Mucosa of stomach (tissue), 1 donor: Measurements from ENCODE around the gene EPS8.

Experiments used
- H3K27me3 ChIP-seq: one replicate; pipeline ENCODE4 v1.7.0; 2013; ENCODE audit warnings: mild to moderate bottlenecking, low read length; ENCODE audit not compliant: control insufficient read depth, insufficient read depth
- H3K36me3 ChIP-seq: one replicate; pipeline ENCODE4 v1.7.0; 2013; ENCODE audit warnings: low read length; ENCODE audit not compliant: control insufficient read depth, insufficient read depth
- H3K4me1 ChIP-seq: one replicate; pipeline ENCODE4 v1.7.0; 2013; ENCODE audit warnings: mild to moderate bottlenecking, low read length; ENCODE audit not compliant: control insufficient read depth, insufficient read depth
- H3K4me3 ChIP-seq: one replicate; pipeline ENCODE4 v1.7.0; 2013; ENCODE audit warnings: low read length
- H3K9ac ChIP-seq: one replicate; pipeline ENCODE4 v1.7.0; 2013; ENCODE audit warnings: mild to moderate bottlenecking, low read length, moderate library complexity
- H3K9me3 ChIP-seq: one replicate; pipeline ENCODE4 v1.7.0; 2013; ENCODE audit warnings: mild to moderate bottlenecking, low read length, moderate library complexity; ENCODE audit not compliant: control insufficient read depth
- donor health status: Pancreatic carcinoma.

EPS8 gene

DNA sequence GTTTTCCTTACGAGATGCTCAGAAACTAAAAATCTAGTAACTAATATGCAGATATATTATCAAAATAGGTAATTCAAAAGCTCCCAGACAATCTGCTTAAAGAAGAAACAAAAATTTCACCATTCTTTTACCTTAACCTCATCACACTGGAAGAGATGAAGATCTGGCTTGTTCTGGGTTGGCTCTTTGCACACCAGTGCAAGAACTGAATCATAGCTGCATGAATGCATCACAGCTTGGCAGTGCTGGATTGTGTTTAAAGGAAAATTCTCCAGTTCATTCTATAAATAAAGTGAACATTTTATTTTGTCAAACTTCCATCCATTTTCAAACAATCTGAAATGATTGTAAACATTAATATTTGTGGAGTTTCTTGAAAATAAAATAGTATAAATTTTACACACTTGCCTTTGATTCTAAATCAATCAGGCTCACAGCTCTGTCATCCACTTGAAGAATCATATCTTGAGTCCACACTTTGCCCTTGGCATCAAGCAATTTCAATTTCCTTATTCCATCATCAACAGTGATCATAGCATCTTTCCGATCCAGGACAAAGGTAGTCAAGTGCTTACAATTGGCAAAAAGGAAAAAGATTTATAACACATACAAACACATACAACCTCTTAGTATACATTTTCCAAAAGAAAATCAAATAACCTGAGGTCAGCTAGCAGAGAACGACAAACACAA lies 119.8 kb downstream of the EPS8 start:
- H3K4me1 ChIP-seq = no peaks in the 10 kb centered on the region
- no peak overlapping the region for H3K9ac ChIP-seq
- H3K27me3 ChIP-seq = no peaks in the 10 kb centered on the region
- no peaks in the 10 kb centered on the region for H3K36me3 ChIP-seq
- H3K4me3 ChIP-seq = no peak overlapping the region
- no peaks in the 10 kb centered on the region for H3K9me3 ChIP-seq

GRCh38 chr12:15664491-15664890 lies 124.7 kb downstream of the EPS8 start:
- H3K9ac ChIP-seq = no peak overlapping the region
- no peaks in the 10 kb centered on the region for H3K9me3 ChIP-seq
- no peak overlapping the region for H3K4me3 ChIP-seq
- no peaks in the 10 kb centered on the region for H3K36me3 ChIP-seq
- no peaks in the 10 kb centered on the region for H3K27me3 ChIP-seq
- peaks cover 6% of the 10 kb centered on the region for H3K4me1 ChIP-seq

GRCh38 chr12:15662983-15663659 lies 126.1 kb downstream of the EPS8 start:
- Histone ChIP-seq H3K9ac (no peak overlapping the region), H3K4me1 (peaks cover 6% of the 10 kb centered on the region), H3K9me3 (no peaks in the 10 kb centered on the region), H3K27me3 (no peaks in the 10 kb centered on the region), H3K36me3 (no peaks in the 10 kb centered on the region), H3K4me3 (no peak overlapping the region)

- no peaks in the 10 kb centered on the region for H3K36me3 ChIP-seq
- no peaks in the 10 kb centered on the region for H3K9me3 ChIP-seq
- H3K27me3 ChIP-seq = no peaks in the 10 kb centered on the region
- no peak overlapping the region for H3K9ac ChIP-seq
- peaks cover 6% of the 10 kb centered on the region for H3K4me1 ChIP-seq
- no peak overlapping the region for H3K4me3 ChIP-seq
Measured at GRCh38 chr12:15662303-15662980, 126.7 kb downstream of the EPS8 start.

DNA sequence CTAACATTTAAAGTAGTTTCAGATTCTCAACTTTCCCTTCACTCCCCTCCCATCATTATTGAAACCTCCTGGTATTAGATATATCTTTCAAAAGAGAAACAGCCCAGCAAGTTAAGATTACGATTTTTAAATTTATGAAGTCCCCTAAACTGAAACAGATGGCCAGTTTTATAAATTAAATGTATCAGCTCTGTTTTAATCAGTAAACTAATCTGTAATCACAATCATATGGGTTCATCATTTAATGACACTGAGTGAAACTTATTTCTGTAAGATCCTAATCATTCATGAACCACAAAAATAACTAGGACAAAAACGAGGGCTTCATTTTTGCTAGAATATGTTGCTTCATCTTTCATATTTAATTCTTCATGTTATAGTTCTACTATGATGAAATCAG lies 137.8 kb downstream of the EPS8 start:
- Histone ChIP-seq H3K4me3 (no peak overlapping the region), H3K36me3 (peaks cover 4% of the 10 kb centered on the region), H3K27me3 (no peaks in the 10 kb centered on the region), H3K4me1 (peaks cover 3% of the 10 kb centered on the region), H3K9ac (no peak overlapping the region), H3K9me3 (no peaks in the 10 kb centered on the region)

GRCh38 chr12:15650399-15651128 lies 138.6 kb downstream of the EPS8 start:
- H3K36me3 ChIP-seq = peaks cover 4% of the 10 kb centered on the region
- peaks cover 3% of the 10 kb centered on the region for H3K4me1 ChIP-seq
- H3K9ac ChIP-seq = no peak overlapping the region
- no peak overlapping the region for H3K4me3 ChIP-seq
- no peaks in the 10 kb centered on the region for H3K9me3 ChIP-seq
- H3K27me3 ChIP-seq = no peaks in the 10 kb centered on the region

- peaks cover 3% of the 10 kb centered on the region for H3K4me1 ChIP-seq
- no peaks in the 10 kb centered on the region for H3K36me3 ChIP-seq
- H3K4me3 ChIP-seq = no peak overlapping the region
- H3K27me3 ChIP-seq = no peaks in the 10 kb centered on the region
- no peak overlapping the region for H3K9ac ChIP-seq
- H3K9me3 ChIP-seq = no peaks in the 10 kb centered on the region
Measured at GRCh38 chr12:15649347-15649746, 139.8 kb downstream of the EPS8 start.

GRCh38 chr12:15648558-15648957 lies 140.6 kb downstream of the EPS8 start:
- Histone ChIP-seq H3K9me3 (no peaks in the 10 kb centered on the region), H3K36me3 (no peaks in the 10 kb centered on the region), H3K4me1 (peaks cover 3% of the 10 kb centered on the region)

DNA sequence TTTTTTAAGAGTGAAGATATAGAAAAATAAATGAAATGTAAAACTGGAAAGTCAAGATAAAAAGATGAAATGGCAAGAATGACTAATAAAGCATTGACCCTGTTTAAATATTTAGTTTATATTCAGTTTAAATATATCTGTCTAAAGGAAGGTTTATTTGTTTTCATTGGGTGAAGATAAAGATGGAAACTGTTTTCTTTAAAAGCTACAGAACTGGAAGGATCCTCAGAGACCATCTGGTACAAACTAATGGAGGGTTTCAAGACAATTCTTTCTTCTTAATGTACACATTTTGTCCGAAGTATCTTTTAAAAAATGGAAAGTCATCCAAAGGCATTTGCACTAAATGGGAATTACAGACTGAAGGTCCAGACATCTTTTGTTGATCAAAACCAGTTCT lies 142.6 kb downstream of the EPS8 start:
- Histone ChIP-seq H3K9me3 (no peaks in the 10 kb centered on the region), H3K36me3 (no peaks in the 10 kb centered on the region), H3K4me3 (no peak overlapping the region), H3K9ac (no peak overlapping the region), H3K27me3 (no peaks in the 10 kb centered on the region), H3K4me1 (peaks cover 3% of the 10 kb centered on the region)

More at GRCh38 chr12:15648558-15648957, 140.6 kb downstream of the EPS8 start:
- Histone ChIP-seq H3K27me3 (no peaks in the 10 kb centered on the region), H3K9ac (no peak overlapping the region), H3K4me3 (no peak overlapping the region)

- H3K27me3 ChIP-seq = no peaks in the 10 kb centered on the region
- no peaks in the 10 kb centered on the region for H3K36me3 ChIP-seq
- H3K4me1 ChIP-seq = peaks cover 3% of the 10 kb centered on the region
- H3K9ac ChIP-seq = no peak overlapping the region
- H3K9me3 ChIP-seq = no peaks in the 10 kb centered on the region
- H3K4me3 ChIP-seq = no peak overlapping the region
Measured at GRCh38 chr12:15644700-15645099, 144.5 kb downstream of the EPS8 start.

DNA sequence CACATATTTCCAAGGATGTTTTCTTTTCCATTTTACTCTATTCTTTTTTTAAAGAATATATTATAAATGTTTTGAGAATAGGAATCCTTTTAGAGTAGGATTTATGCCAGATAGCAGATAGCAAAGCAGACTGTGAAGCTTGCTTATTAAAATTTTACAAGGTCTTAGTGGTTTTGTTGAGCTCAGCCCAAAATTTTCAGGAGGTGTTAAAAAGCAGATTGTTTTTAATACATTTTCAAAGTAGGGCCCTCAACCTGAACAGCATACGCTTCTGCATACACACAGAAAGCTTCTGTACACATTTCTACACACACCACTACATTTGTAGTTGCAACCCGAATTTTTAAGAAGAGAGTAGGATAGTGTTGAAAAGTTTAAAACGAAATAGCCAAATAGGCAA lies 151.0 kb downstream of the EPS8 start:
- H3K4me3 ChIP-seq = no peak overlapping the region
- H3K4me1 ChIP-seq = no peaks in the 10 kb centered on the region
- H3K9me3 ChIP-seq = no peaks in the 10 kb centered on the region

More for the DNA sequence above, 151.0 kb downstream of the EPS8 start:
- Histone ChIP-seq H3K27me3 (no peaks in the 10 kb centered on the region), H3K9ac (no peak overlapping the region), H3K36me3 (no peaks in the 10 kb centered on the region)
